ENCODE measurements around the gene KATNAL2. TPM values are rescaled to one million over a fixed set of nuclear protein-coding genes. Genes with fewer than 3 reads are reported as not detected.

KATNAL2 gene
- total RNA-seq, 1 experiment from 2014 or later, result 12.1 TPM

DNA sequence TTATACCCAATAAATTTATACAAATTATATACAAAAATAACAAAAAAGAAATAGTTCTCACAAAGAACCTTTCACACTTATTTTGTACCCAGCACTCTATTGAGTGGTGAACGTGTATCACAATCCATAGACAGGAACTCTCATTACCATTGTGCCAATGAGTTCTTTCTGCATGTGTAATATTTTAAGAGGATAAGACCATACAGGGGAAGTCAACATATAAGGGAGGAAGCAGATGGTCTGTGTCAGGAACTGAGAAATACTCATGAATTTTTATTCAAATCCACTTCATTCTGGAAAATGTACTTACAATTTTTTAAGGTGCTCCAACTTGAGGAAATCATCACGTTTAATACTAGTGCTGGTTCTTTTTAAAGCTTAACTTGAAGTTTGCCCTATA lies 145.1 kb downstream of the KATNAL2 start (continued):
- TF ChIP-seq, protein P1, sequence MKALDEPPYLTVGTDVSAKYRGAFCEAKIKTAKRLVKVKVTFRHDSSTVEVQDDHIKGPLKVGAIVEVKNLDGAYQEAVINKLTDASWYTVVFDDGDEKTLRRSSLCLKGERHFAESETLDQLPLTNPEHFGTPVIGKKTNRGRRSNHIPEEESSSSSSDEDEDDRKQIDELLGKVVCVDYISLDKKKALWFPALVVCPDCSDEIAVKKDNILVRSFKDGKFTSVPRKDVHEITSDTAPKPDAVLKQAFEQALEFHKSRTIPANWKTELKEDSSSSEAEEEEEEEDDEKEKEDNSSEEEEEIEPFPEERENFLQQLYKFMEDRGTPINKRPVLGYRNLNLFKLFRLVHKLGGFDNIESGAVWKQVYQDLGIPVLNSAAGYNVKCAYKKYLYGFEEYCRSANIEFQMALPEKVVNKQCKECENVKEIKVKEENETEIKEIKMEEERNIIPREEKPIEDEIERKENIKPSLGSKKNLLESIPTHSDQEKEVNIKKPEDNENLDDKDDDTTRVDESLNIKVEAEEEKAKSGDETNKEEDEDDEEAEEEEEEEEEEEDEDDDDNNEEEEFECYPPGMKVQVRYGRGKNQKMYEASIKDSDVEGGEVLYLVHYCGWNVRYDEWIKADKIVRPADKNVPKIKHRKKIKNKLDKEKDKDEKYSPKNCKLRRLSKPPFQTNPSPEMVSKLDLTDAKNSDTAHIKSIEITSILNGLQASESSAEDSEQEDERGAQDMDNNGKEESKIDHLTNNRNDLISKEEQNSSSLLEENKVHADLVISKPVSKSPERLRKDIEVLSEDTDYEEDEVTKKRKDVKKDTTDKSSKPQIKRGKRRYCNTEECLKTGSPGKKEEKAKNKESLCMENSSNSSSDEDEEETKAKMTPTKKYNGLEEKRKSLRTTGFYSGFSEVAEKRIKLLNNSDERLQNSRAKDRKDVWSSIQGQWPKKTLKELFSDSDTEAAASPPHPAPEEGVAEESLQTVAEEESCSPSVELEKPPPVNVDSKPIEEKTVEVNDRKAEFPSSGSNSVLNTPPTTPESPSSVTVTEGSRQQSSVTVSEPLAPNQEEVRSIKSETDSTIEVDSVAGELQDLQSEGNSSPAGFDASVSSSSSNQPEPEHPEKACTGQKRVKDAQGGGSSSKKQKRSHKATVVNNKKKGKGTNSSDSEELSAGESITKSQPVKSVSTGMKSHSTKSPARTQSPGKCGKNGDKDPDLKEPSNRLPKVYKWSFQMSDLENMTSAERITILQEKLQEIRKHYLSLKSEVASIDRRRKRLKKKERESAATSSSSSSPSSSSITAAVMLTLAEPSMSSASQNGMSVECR (CRISPR knock-in tag; IDR thresholded peaks at IDR 0.05; ENCODE audit: borderline replicate concordance), result no peak
- TF ChIP-seq ZNF416 (CRISPR knock-in tag; IDR thresholded peaks at IDR 0.05) (no peak), ZNF121 (CRISPR knock-in tag; IDR thresholded peaks at IDR 0.05) (no peak), TEAD4 (CRISPR knock-in tag; IDR thresholded peaks at IDR 0.05) (no peak), ETV6 (CRISPR knock-in tag; IDR thresholded peaks at IDR 0.05) (no peak)
- TF ChIP-seq, protein P2, sequence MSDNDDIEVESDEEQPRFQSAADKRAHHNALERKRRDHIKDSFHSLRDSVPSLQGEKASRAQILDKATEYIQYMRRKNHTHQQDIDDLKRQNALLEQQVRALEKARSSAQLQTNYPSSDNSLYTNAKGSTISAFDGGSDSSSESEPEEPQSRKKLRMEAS (CRISPR knock-in tag; IDR thresholded peaks at IDR 0.05), result no peak

DNA sequence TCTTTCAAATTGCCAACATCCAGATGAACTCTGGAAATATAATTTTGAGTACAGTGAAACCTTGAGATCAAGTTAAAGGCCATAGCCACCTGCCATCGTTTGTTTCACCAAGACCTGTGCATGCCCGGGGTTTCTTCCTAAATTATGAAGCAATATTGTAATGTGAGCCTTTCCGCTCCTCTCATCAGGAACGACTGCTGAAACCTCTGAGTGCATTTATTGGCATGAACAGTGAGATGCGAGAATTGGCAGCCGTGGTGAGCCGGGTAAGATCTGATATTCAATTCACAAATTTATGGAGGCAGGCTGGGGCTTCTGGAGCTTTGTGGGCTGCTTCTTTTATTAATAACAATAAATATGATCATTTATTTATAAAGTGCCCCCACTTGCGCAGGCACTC lies 145.7 kb downstream of the KATNAL2 start:
- CTCF ChIA-PET, result no interaction called here
- H3K27me3 Mint-ChIP-seq (ENCODE audit: low read depth), result no peaks in the 10 kb centered on the region; the same call in 1 of the 2 replicates

More for the DNA sequence above, 145.7 kb downstream of the KATNAL2 start:
- DNase-seq (ENCODE audit: low spot score) (no peak), ATAC-seq (no peak)
- Mint-ChIP-seq H3K4me1 (no peaks in the 10 kb centered on the region; the same call in 1 of the 2 replicates), H3K36me3 (no peaks in the 10 kb centered on the region), H3K27ac (no peak overlapping the region), H3K9me3 (0 out of 2 replicates have a peak, but pooled peaks cover 5% of the 10 kb centered on the region), H3K4me3 (no peak overlapping the region)
- TF ChIP-seq ZNF263 (CRISPR knock-in tag; IDR thresholded peaks at IDR 0.05; ENCODE audit: low read depth) (no peak), EMX1 (CRISPR knock-in tag; IDR thresholded peaks at IDR 0.05) (no peak), ZNF232 (CRISPR knock-in tag; IDR thresholded peaks at IDR 0.05) (no peak), FOXP1 (CRISPR knock-in tag; IDR thresholded peaks at IDR 0.05; ENCODE audit: borderline replicate concordance) (no peak), HMGA2 (CRISPR knock-in tag; IDR thresholded peaks at IDR 0.05) (no peak), FOXJ3 (CRISPR knock-in tag; IDR thresholded peaks at IDR 0.05; ENCODE audit: borderline replicate concordance) (no peak), TEAD1 (CRISPR knock-in tag; IDR thresholded peaks at IDR 0.05) (no peak)
- TF ChIP-seq, protein P3, sequence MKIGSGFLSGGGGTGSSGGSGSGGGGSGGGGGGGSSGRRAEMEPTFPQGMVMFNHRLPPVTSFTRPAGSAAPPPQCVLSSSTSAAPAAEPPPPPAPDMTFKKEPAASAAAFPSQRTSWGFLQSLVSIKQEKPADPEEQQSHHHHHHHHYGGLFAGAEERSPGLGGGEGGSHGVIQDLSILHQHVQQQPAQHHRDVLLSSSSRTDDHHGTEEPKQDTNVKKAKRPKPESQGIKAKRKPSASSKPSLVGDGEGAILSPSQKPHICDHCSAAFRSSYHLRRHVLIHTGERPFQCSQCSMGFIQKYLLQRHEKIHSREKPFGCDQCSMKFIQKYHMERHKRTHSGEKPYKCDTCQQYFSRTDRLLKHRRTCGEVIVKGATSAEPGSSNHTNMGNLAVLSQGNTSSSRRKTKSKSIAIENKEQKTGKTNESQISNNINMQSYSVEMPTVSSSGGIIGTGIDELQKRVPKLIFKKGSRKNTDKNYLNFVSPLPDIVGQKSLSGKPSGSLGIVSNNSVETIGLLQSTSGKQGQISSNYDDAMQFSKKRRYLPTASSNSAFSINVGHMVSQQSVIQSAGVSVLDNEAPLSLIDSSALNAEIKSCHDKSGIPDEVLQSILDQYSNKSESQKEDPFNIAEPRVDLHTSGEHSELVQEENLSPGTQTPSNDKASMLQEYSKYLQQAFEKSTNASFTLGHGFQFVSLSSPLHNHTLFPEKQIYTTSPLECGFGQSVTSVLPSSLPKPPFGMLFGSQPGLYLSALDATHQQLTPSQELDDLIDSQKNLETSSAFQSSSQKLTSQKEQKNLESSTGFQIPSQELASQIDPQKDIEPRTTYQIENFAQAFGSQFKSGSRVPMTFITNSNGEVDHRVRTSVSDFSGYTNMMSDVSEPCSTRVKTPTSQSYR (CRISPR knock-in tag; IDR thresholded peaks at IDR 0.05), result no peak
- TF ChIP-seq, protein P4, sequence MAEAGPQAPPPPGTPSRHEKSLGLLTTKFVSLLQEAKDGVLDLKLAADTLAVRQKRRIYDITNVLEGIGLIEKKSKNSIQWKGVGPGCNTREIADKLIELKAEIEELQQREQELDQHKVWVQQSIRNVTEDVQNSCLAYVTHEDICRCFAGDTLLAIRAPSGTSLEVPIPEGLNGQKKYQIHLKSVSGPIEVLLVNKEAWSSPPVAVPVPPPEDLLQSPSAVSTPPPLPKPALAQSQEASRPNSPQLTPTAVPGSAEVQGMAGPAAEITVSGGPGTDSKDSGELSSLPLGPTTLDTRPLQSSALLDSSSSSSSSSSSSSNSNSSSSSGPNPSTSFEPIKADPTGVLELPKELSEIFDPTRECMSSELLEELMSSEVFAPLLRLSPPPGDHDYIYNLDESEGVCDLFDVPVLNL (CRISPR knock-in tag; IDR thresholded peaks at IDR 0.05; ENCODE audit: borderline replicate concordance, low read depth), result no peak
- TF ChIP-seq, protein P5, sequence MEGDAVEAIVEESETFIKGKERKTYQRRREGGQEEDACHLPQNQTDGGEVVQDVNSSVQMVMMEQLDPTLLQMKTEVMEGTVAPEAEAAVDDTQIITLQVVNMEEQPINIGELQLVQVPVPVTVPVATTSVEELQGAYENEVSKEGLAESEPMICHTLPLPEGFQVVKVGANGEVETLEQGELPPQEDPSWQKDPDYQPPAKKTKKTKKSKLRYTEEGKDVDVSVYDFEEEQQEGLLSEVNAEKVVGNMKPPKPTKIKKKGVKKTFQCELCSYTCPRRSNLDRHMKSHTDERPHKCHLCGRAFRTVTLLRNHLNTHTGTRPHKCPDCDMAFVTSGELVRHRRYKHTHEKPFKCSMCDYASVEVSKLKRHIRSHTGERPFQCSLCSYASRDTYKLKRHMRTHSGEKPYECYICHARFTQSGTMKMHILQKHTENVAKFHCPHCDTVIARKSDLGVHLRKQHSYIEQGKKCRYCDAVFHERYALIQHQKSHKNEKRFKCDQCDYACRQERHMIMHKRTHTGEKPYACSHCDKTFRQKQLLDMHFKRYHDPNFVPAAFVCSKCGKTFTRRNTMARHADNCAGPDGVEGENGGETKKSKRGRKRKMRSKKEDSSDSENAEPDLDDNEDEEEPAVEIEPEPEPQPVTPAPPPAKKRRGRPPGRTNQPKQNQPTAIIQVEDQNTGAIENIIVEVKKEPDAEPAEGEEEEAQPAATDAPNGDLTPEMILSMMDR (IDR thresholded peaks at IDR 0.05), result no peak
- POLR2A ChIA-PET, result no interaction called here

Measured in WTC11 (cell line).